PFSK-1 (cell line): ENCODE measurements around the gene TMCO1.

Source experiments
- FOXP2 ChIP-seq: optimal IDR thresholded peaks from 2 replicates; pipeline ENCODE3; 2011; ENCODE audit warnings: borderline replicate concordance, control low read depth, inconsistent platforms; ENCODE audit not compliant: insufficient read depth; ENCODE audit errors: extremely low read length, extremely low read depth
- POLR2AphosphoS5 ChIP-seq: IDR thresholded peaks from 2 replicates; pipeline ENCODE4 v1.6.1; 2012; ENCODE audit warnings: low read depth, mild to moderate bottlenecking, control low read depth, low read length, moderate library complexity
- REST ChIP-seq, 2 experiments: IDR thresholded peaks; 2 replicates each; pipeline versions ENCODE4 v1.6.1 to v1.8.0; 2011 to 2012; ENCODE audit warnings: low read depth in 2 of 2, low read length in 2 of 2, control low read depth in 1 of 2, inconsistent platforms in 1 of 2, mild to moderate bottlenecking in 1 of 2, moderate library complexity in 1 of 2; ENCODE audit not compliant: insufficient read depth in 1 of 2
- TAF1 ChIP-seq: IDR thresholded peaks from 2 replicates; pipeline ENCODE4 v1.6.1; 2012; ENCODE audit warnings: low read length, control low read depth, borderline replicate concordance; ENCODE audit not compliant: insufficient read depth

TMCO1 gene

GRCh38 chr1:165678509-165678908 is 90.2 kb downstream of the TMCO1 start:
- TF ChIP-seq TAF1 (no peak), FOXP2 (no peak), REST (IDR thresholded peaks at IDR 0.05; ENCODE audit: insufficient read depth in 1 of 2, low read depth in 2 of 2, low read length in 2 of 2) (no peak), POLR2AphosphoS5 (no peak)
